H9 (cell line): ENCODE data around the gene OPRD1. TPM values are rescaled to one million over a fixed set of nuclear protein-coding genes. Genes with fewer than 3 reads are reported as not detected.

Experiments used
- DNase-seq: peaks from one replicate; pipeline ENCODE4 v3.0.0-alpha.2; 2017
- H2AFZ ChIP-seq: one replicate; pipeline ENCODE4 v1.6.1; 2013; ENCODE audit warnings: mild to moderate bottlenecking, low read length, control low read depth, moderate library complexity
- H2AK5ac ChIP-seq: 2 replicates; pipeline ENCODE4 v1.6.1; 2013; ENCODE audit warnings: low read length, control low read depth, mixed read lengths; ENCODE audit not compliant: insufficient read length
- H2BK120ac ChIP-seq: one replicate; pipeline ENCODE4 v1.6.1; 2013; ENCODE audit warnings: low read depth, mild to moderate bottlenecking, low read length, control low read depth, inconsistent platforms; ENCODE audit not compliant: poor library complexity, severe bottlenecking
- H2BK12ac ChIP-seq: 2 replicates; pipeline ENCODE4 v1.6.1; 2013; ENCODE audit warnings: low read length, control low read depth, mixed read lengths, low read depth; ENCODE audit not compliant: insufficient read length
- H2BK15ac ChIP-seq: 2 replicates; pipeline ENCODE4 v1.6.1; 2013; ENCODE audit warnings: low read depth, low read length, control low read depth
- H2BK20ac ChIP-seq: one replicate; pipeline ENCODE4 v1.6.1; 2013; ENCODE audit warnings: low read depth, mild to moderate bottlenecking, low read length, control low read depth, inconsistent platforms; ENCODE audit not compliant: poor library complexity, severe bottlenecking
- H2BK5ac ChIP-seq: 2 replicates; pipeline ENCODE4 v1.6.1; 2013; ENCODE audit warnings: low read length, control low read depth, mixed read lengths; ENCODE audit not compliant: insufficient read length
- H3K14ac ChIP-seq: 2 replicates; pipeline ENCODE4 v1.6.1; 2013; ENCODE audit warnings: low read length, control low read depth; ENCODE audit not compliant: insufficient read depth
- H3K18ac ChIP-seq: 2 replicates; pipeline ENCODE4 v1.6.1; 2013; ENCODE audit warnings: low read depth, mild to moderate bottlenecking, mixed read lengths, low read length, control low read depth; ENCODE audit not compliant: insufficient read length
- H3K23ac ChIP-seq: 2 replicates; pipeline ENCODE4 v1.6.1; 2013; ENCODE audit warnings: low read length, control low read depth, mixed read lengths, low read depth; ENCODE audit not compliant: insufficient read length
- H3K23me2 ChIP-seq: 2 replicates; pipeline ENCODE4 v1.6.1; 2013; ENCODE audit warnings: low read depth, mild to moderate bottlenecking, mixed read lengths, low read length, control low read depth; ENCODE audit not compliant: insufficient read length, poor library complexity, severe bottlenecking
- H3K27ac ChIP-seq: 2 replicates; pipeline ENCODE4 v1.5.1; 2013; ENCODE audit warnings: low read length, control low read depth, mixed read lengths, low read depth; ENCODE audit not compliant: insufficient read length
- H3K27me3 ChIP-seq: 2 replicates; pipeline ENCODE4 v1.6.1; 2013; ENCODE audit warnings: low read length, control low read depth, inconsistent platforms; ENCODE audit not compliant: insufficient read depth
- H3K4ac ChIP-seq: 2 replicates; pipeline ENCODE4 v1.6.1; 2013; ENCODE audit warnings: low read depth, mild to moderate bottlenecking, control low read depth, inconsistent platforms, low read length, moderate library complexity
- H3K4me1 ChIP-seq: 2 replicates; pipeline ENCODE4 v1.6.1; 2013; ENCODE audit warnings: low read length, control low read depth, inconsistent platforms; ENCODE audit not compliant: insufficient read depth
- H3K4me2 ChIP-seq: 2 replicates; pipeline ENCODE4 v1.6.1; 2013; ENCODE audit warnings: low read length, control low read depth, mixed read lengths; ENCODE audit not compliant: insufficient read length, insufficient read depth
- H3K56ac ChIP-seq: 2 replicates; pipeline ENCODE4 v1.6.1; 2013; ENCODE audit warnings: low read depth, mild to moderate bottlenecking, mixed read lengths, low read length, control low read depth; ENCODE audit not compliant: insufficient read length
- H3K79me1 ChIP-seq: 2 replicates; pipeline ENCODE4 v1.6.1; 2013; ENCODE audit warnings: low read depth, mild to moderate bottlenecking, moderate library complexity, low read length, control low read depth, inconsistent platforms; ENCODE audit not compliant: insufficient read depth, poor library complexity, severe bottlenecking
- H3K79me2 ChIP-seq: 2 replicates; pipeline ENCODE4 v1.6.1; 2013; ENCODE audit warnings: low read length, control low read depth, inconsistent platforms; ENCODE audit not compliant: insufficient read depth
- H3K9ac ChIP-seq: 2 replicates; pipeline ENCODE4 v1.6.1; 2013; ENCODE audit warnings: low read length, control low read depth, mixed read lengths; ENCODE audit not compliant: insufficient read length; ENCODE audit errors: extremely low read depth
- H3K9me3 ChIP-seq: one replicate; pipeline ENCODE4 v1.6.1; 2013; ENCODE audit warnings: low read depth, low read length, inconsistent platforms; ENCODE audit not compliant: control insufficient read depth
- H3T11ph ChIP-seq: one replicate; pipeline ENCODE4 v1.6.1; 2013; ENCODE audit warnings: mild to moderate bottlenecking, low read length, control low read depth, inconsistent platforms
- H4K20me1 ChIP-seq: one replicate; pipeline ENCODE4 v1.6.1; 2013; ENCODE audit not compliant: control insufficient read depth, insufficient read length, insufficient read depth
- H4K5ac ChIP-seq: 2 replicates; pipeline ENCODE4 v1.6.1; 2013; ENCODE audit warnings: low read depth, mild to moderate bottlenecking, mixed read lengths, low read length, control low read depth; ENCODE audit not compliant: insufficient read length
- H4K8ac ChIP-seq: replicated peaks from 2 replicates; pipeline ENCODE4 v1.6.1; 2013; ENCODE audit warnings: low read length, control low read depth, mixed read lengths, low read depth; ENCODE audit not compliant: insufficient read length
- H4K91ac ChIP-seq: 2 replicates; pipeline ENCODE4 v1.6.1; 2013; ENCODE audit warnings: low read depth, mild to moderate bottlenecking, moderate library complexity, mixed read lengths, low read length, control low read depth; ENCODE audit not compliant: insufficient read length
- H3K27ac Mint-ChIP-seq, 3 experiments: 2 replicates in 2 of 3; 3 replicates in 1 of 3; pipeline ENCODE4 v1.8.0; 2020 to 2021; ENCODE audit warnings: mixed read lengths in 3 of 3, mild to moderate bottlenecking in 1 of 3, moderate library complexity in 1 of 3
- H3K27me3 Mint-ChIP-seq: 2 replicates; pipeline ENCODE4 v1.8.0; 2021; ENCODE audit warnings: low read depth, mild to moderate bottlenecking, moderate library complexity, mixed read lengths
- H3K36me3 Mint-ChIP-seq, 3 experiments: 2 replicates in 2 of 3; 3 replicates in 1 of 3; pipeline ENCODE4 v1.8.0; 2020 to 2021; ENCODE audit warnings: low read depth in 3 of 3, mixed read lengths in 3 of 3; ENCODE audit not compliant: insufficient read depth in 1 of 3
- H3K4me1 Mint-ChIP-seq, 2 experiments: 2 replicates each; pipeline ENCODE4 v1.8.0; 2020; ENCODE audit warnings: mixed read lengths in 2 of 2
- H3K4me3 Mint-ChIP-seq, 2 experiments: 2 replicates in 1 of 2; 3 replicates in 1 of 2; pipeline ENCODE4 v1.8.0; 2020 to 2021; ENCODE audit warnings: mild to moderate bottlenecking in 2 of 2, mixed read lengths in 2 of 2, moderate library complexity in 1 of 2
- H3K9me3 Mint-ChIP-seq, 2 experiments: 2 replicates in 1 of 2; 3 replicates in 1 of 2; pipeline ENCODE4 v1.8.0; 2020; ENCODE audit warnings: mild to moderate bottlenecking in 2 of 2, mixed read lengths in 2 of 2, moderate library complexity in 1 of 2
- WGBS: extraction: QIAGEN DNeasy Blood & Tissue Kit; methylation state at CpG from one replicate; pipeline ENCODE4 v1.1.7; 2013; ENCODE audit warnings: missing lambda C conversion rate, low lambda C conversion rate, mixed read lengths; ENCODE audit not compliant: insufficient read length; ENCODE audit errors: extremely low coverage; 5-methylcytosine and 5-hydroxymethylcytosine counted together
- total RNA-seq: library from RNA; stranded (reverse); gene quantifications from 2 replicates; pipeline ENCODE4 v1.2.1, GENCODE V29; 2021
- TF ChIP-seq, protein P1 (sequence below): fragments of 200-600 bp; sonication (generic); conservative IDR thresholded peaks from 3 replicates; pipeline ENCODE4 v1.8.0; 2021; ENCODE audit warnings: antibody characterized with exemption, mild to moderate bottlenecking

OPRD1 gene
- total RNA-seq, 1 experiment from 2014 or later: 1.8 TPM

DNA sequence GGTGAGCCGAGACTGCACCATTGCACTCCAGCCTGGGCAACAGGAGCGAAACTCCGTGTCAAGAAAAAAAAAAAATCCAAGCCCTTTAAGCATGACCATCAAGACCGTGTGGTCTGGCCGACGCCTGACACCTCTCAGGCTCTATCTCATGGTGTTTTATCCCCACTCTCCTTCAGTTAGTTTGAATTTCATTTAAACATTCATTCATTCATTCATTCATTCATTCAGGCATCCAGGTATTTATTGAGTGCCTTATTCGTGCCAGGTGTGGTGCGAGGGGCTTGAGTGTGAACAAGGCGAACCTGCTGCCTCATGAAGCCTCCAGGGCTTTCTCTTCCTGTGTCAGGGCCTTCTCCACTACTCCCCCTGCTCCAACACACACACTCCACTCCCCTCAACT is 22.6 kb upstream of the OPRD1 start:
- Histone ChIP-seq H3K18ac (no peak overlapping the region), H3K27me3 (no peaks in the 10 kb centered on the region), H2AK5ac (no peak overlapping the region), H3K27ac (no peak overlapping the region), H4K20me1 (no peaks in the 10 kb centered on the region), H3K4me1 (no peaks in the 10 kb centered on the region), H3K79me2 (no peaks in the 10 kb centered on the region), H3K4ac (no peak overlapping the region), H3K23ac (no peak overlapping the region), H3K56ac (no peak overlapping the region), H3K4me2 (no peak overlapping the region), H3T11ph (no peak overlapping the region), H4K8ac (no peak overlapping the region), H2BK20ac (no peak overlapping the region), H2BK12ac (no peak overlapping the region), H3K14ac (no peak overlapping the region), H2BK5ac (no peak overlapping the region), H4K91ac (no peak overlapping the region), H3K79me1 (no peaks in the 10 kb centered on the region), H3K9ac (no peak overlapping the region), H2BK120ac (no peak overlapping the region), H4K5ac (no peak overlapping the region), H3K9me3 (no peaks in the 10 kb centered on the region), H2AFZ (no peak overlapping the region), H2BK15ac (no peak overlapping the region), H3K23me2 (no peaks in the 10 kb centered on the region)
- Mint-ChIP-seq H3K4me3 (no peak overlapping the region), H3K27me3 (peaks cover 4% of the 10 kb centered on the region; the same call in 1 of the 2 replicates), H3K27ac (no peak overlapping the region), H3K9me3 (no peaks in the 10 kb centered on the region), H3K4me1 (peaks cover 3 to 13% of the 10 kb centered on the region in 2 experiments; a peak in 2 of 4 replicates), H3K36me3 (peaks cover 0 to 3% (median 0%) of the 10 kb centered on the region in 3 experiments; a peak in 1 of 7 replicates)
- TF ChIP-seq, protein P1, sequence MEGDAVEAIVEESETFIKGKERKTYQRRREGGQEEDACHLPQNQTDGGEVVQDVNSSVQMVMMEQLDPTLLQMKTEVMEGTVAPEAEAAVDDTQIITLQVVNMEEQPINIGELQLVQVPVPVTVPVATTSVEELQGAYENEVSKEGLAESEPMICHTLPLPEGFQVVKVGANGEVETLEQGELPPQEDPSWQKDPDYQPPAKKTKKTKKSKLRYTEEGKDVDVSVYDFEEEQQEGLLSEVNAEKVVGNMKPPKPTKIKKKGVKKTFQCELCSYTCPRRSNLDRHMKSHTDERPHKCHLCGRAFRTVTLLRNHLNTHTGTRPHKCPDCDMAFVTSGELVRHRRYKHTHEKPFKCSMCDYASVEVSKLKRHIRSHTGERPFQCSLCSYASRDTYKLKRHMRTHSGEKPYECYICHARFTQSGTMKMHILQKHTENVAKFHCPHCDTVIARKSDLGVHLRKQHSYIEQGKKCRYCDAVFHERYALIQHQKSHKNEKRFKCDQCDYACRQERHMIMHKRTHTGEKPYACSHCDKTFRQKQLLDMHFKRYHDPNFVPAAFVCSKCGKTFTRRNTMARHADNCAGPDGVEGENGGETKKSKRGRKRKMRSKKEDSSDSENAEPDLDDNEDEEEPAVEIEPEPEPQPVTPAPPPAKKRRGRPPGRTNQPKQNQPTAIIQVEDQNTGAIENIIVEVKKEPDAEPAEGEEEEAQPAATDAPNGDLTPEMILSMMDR: no peak
- DNase-seq: no peak
- WGBS: no CpG with 5 or more reads among the region's 9 CpGs
